Mesenchymal stem cell (in vitro differentiated cells and primary cell): Measurements from ENCODE around the gene ANKS1B.

Source experiments
- DNase-seq: peaks from one replicate; pipeline ENCODE4 v3.0.0-alpha.2; 2013
- H2AFZ ChIP-seq: one replicate; pipeline ENCODE4 v1.6.1; 2013; ENCODE audit warnings: low read depth, mild to moderate bottlenecking, control low read depth, inconsistent platforms, low read length, moderate library complexity
- H2AK5ac ChIP-seq: 2 replicates; pipeline ENCODE4 v1.6.1; 2013; ENCODE audit warnings: low read length, moderate library complexity, mild to moderate bottlenecking, inconsistent platforms; ENCODE audit not compliant: severe bottlenecking
- H2BK120ac ChIP-seq: one replicate; pipeline ENCODE4 v1.6.1; 2013; ENCODE audit warnings: low read depth, mild to moderate bottlenecking, inconsistent platforms, low read length, moderate library complexity
- H2BK12ac ChIP-seq, 2 experiments: one replicate each; pipeline ENCODE4 v1.6.1; 2013; ENCODE audit warnings: inconsistent platforms in 2 of 2, low read length in 2 of 2, mild to moderate bottlenecking in 2 of 2, moderate library complexity in 2 of 2, control low read depth in 1 of 2
- H2BK15ac ChIP-seq: one replicate; pipeline ENCODE4 v1.6.1; 2013; ENCODE audit warnings: mild to moderate bottlenecking, low read depth, inconsistent platforms; ENCODE audit not compliant: poor library complexity, severe bottlenecking
- H2BK5ac ChIP-seq: 2 replicates; pipeline ENCODE4 v1.6.1; 2013; ENCODE audit warnings: low read depth, mild to moderate bottlenecking, low read length, control low read depth, inconsistent platforms; ENCODE audit not compliant: poor library complexity, severe bottlenecking
- H3K14ac ChIP-seq, 2 experiments: one replicate each; pipeline ENCODE4 v1.6.1; 2013; ENCODE audit warnings: inconsistent platforms in 2 of 2, low read length in 2 of 2, control low read depth in 1 of 2, mild to moderate bottlenecking in 1 of 2, moderate library complexity in 1 of 2
- H3K18ac ChIP-seq, 2 experiments: one replicate each; pipeline ENCODE4 v1.6.1; 2013; ENCODE audit warnings: inconsistent platforms in 2 of 2, low read length in 2 of 2, control low read depth in 1 of 2, low read depth in 1 of 2, mild to moderate bottlenecking in 1 of 2
- H3K23ac ChIP-seq, 2 experiments: one replicate each; pipeline ENCODE4 v1.6.1; 2013; ENCODE audit warnings: inconsistent platforms in 2 of 2, low read length in 2 of 2, mild to moderate bottlenecking in 2 of 2, moderate library complexity in 2 of 2, control low read depth in 1 of 2
- H3K27ac ChIP-seq: 2 replicates; pipeline ENCODE4 v1.5.1; 2013; ENCODE audit warnings: mild to moderate bottlenecking, moderate library complexity, low read length, control low read depth, inconsistent platforms; ENCODE audit not compliant: poor library complexity, severe bottlenecking
- H3K27me3 ChIP-seq, 2 experiments: 2 replicates each; pipeline versions ENCODE4 v1.6.1 to v1.7.0; 2013; ENCODE audit warnings: low read length in 2 of 2, mild to moderate bottlenecking in 2 of 2, moderate library complexity in 2 of 2, control low read depth in 1 of 2, inconsistent platforms in 1 of 2; ENCODE audit not compliant: control insufficient read depth in 1 of 2, insufficient read depth in 1 of 2
- H3K36me3 ChIP-seq, 2 experiments: 2 replicates each; pipeline versions ENCODE4 v1.6.1 to v1.7.0; 2013; ENCODE audit warnings: low read length in 2 of 2, control low read depth in 1 of 2, inconsistent platforms in 1 of 2, low read depth in 1 of 2, mild to moderate bottlenecking in 1 of 2; ENCODE audit not compliant: insufficient read depth in 2 of 2, control insufficient read depth in 1 of 2
- H3K4ac ChIP-seq, 2 experiments: one replicate each; pipeline ENCODE4 v1.6.1; 2013; ENCODE audit warnings: inconsistent platforms in 2 of 2, low read length in 2 of 2, mild to moderate bottlenecking in 2 of 2, moderate library complexity in 2 of 2, control low read depth in 1 of 2, low read depth in 1 of 2
- H3K4me1 ChIP-seq: 2 replicates; pipeline ENCODE4 v1.6.1; 2013; ENCODE audit warnings: low read depth, low read length, control low read depth; ENCODE audit not compliant: control insufficient read depth, insufficient read depth
- H3K4me2 ChIP-seq: 2 replicates; pipeline ENCODE4 v1.6.1; 2013; ENCODE audit warnings: low read length, mild to moderate bottlenecking, inconsistent platforms; ENCODE audit not compliant: poor library complexity, severe bottlenecking
- H3K4me3 ChIP-seq, 2 experiments: 2 replicates each; pipeline versions ENCODE4 v1.5.1 to v1.7.0; 2013; ENCODE audit warnings: low read length in 2 of 2, mild to moderate bottlenecking in 2 of 2, control low read depth in 1 of 2, low read depth in 1 of 2; ENCODE audit not compliant: insufficient read depth in 1 of 2
- H3K79me1 ChIP-seq: replicated peaks from 2 replicates; pipeline ENCODE4 v1.6.1; 2013; ENCODE audit warnings: mild to moderate bottlenecking, control low read depth, low read length, inconsistent platforms; ENCODE audit not compliant: poor library complexity, severe bottlenecking
- H3K9ac ChIP-seq: 2 replicates; pipeline ENCODE4 v1.7.0; 2013; ENCODE audit warnings: mild to moderate bottlenecking, low read length, moderate library complexity
- H3K9me3 ChIP-seq: 2 replicates; pipeline ENCODE4 v1.7.0; 2013; ENCODE audit warnings: mild to moderate bottlenecking, low read length; ENCODE audit not compliant: control insufficient read depth
- H4K8ac ChIP-seq: one replicate; pipeline ENCODE4 v1.6.1; 2013; ENCODE audit warnings: inconsistent platforms, mild to moderate bottlenecking, low read length, moderate library complexity
- H4K91ac ChIP-seq: one replicate; pipeline ENCODE4 v1.6.1; 2013; ENCODE audit warnings: mild to moderate bottlenecking, low read length, inconsistent platforms
- WGBS: methylation state at CpG from one replicate; pipeline ENCODE4 v1.1.7; 2013; ENCODE audit warnings: mixed read lengths; 5-methylcytosine and 5-hydroxymethylcytosine counted together

Gene ANKS1B

GRCh38 chr12:99157946-99158345 is 826.8 kb downstream of the ANKS1B start:
- no peak overlapping the region for H3K14ac ChIP-seq
- H2BK5ac ChIP-seq = no peak overlapping the region
- no peaks in the 10 kb centered on the region for H3K79me1 ChIP-seq
- H3K4me2 ChIP-seq = no peak overlapping the region
- H2BK15ac ChIP-seq = no peak overlapping the region
- H3K23ac ChIP-seq = no peak overlapping the region
- no peaks in the 10 kb centered on the region for H3K36me3 ChIP-seq
- no peak overlapping the region for H2AK5ac ChIP-seq
- H3K27me3 ChIP-seq = no peaks in the 10 kb centered on the region
- H3K9ac ChIP-seq = no peak overlapping the region
- DNase-seq = no peak
- no peak overlapping the region for H4K91ac ChIP-seq
- no peaks in the 10 kb centered on the region for H3K4me1 ChIP-seq
- H3K4me3 ChIP-seq = no peak overlapping the region
- H2BK12ac ChIP-seq = no peak overlapping the region
- no peak overlapping the region for H4K8ac ChIP-seq
- no peak overlapping the region for H3K27ac ChIP-seq
- H3K9me3 ChIP-seq = peaks cover 13% of the 10 kb centered on the region
- H2AFZ ChIP-seq = no peak overlapping the region
- WGBS = 80% methylated on average over 1 of the region's 1 CpG
- no peak overlapping the region for H2BK120ac ChIP-seq
- H3K18ac ChIP-seq = no peak overlapping the region
- H3K4ac ChIP-seq = no peak overlapping the region

- no peak overlapping the region for H3K4ac ChIP-seq
- H2BK12ac ChIP-seq = no peak overlapping the region
- H3K4me3 ChIP-seq = no peak overlapping the region
- H2BK5ac ChIP-seq = no peak overlapping the region
- no peak overlapping the region for H3K9ac ChIP-seq
- no peaks in the 10 kb centered on the region for H3K36me3 ChIP-seq
- no peak for DNase-seq
- WGBS = 64% methylated on average over 4 of the region's 6 CpGs
- H4K91ac ChIP-seq = no peak overlapping the region
- no peak overlapping the region for H2AFZ ChIP-seq
- H4K8ac ChIP-seq = no peak overlapping the region
- H3K18ac ChIP-seq = no peak overlapping the region
- H2BK120ac ChIP-seq = no peak overlapping the region
- no peak overlapping the region for H3K4me2 ChIP-seq
- peaks cover 8% of the 10 kb centered on the region for H3K9me3 ChIP-seq
- no peak overlapping the region for H2BK15ac ChIP-seq
- H3K79me1 ChIP-seq = no peaks in the 10 kb centered on the region
- no peak overlapping the region for H3K27ac ChIP-seq
- H3K27me3 ChIP-seq = no peaks in the 10 kb centered on the region
- no peak overlapping the region for H2AK5ac ChIP-seq
- no peak overlapping the region for H3K14ac ChIP-seq
- H3K4me1 ChIP-seq = no peaks in the 10 kb centered on the region
- H3K23ac ChIP-seq = no peak overlapping the region
These were observed 829.8 kb downstream of the ANKS1B start for GRCh38 chr12:99154983-99155336.

GRCh38 chr12:99154216-99154982 is 830.3 kb downstream of the ANKS1B start:
- no peak overlapping the region for H3K4me3 ChIP-seq
- no peak overlapping the region for H2BK15ac ChIP-seq
- H3K27me3 ChIP-seq = no peaks in the 10 kb centered on the region
- H2BK5ac ChIP-seq = no peak overlapping the region
- H2AK5ac ChIP-seq = no peak overlapping the region
- no peak overlapping the region for H3K23ac ChIP-seq
- H3K4me2 ChIP-seq = no peak overlapping the region
- no peak for DNase-seq
- no peaks in the 10 kb centered on the region for H3K79me1 ChIP-seq
- no peak overlapping the region for H4K8ac ChIP-seq
- H2AFZ ChIP-seq = no peak overlapping the region
- no peak overlapping the region for H3K27ac ChIP-seq
- no peak overlapping the region for H3K14ac ChIP-seq
- no peak overlapping the region for H2BK120ac ChIP-seq
- no peak overlapping the region for H4K91ac ChIP-seq
- no peak overlapping the region for H2BK12ac ChIP-seq
- peaks cover 3% of the 10 kb centered on the region for H3K9me3 ChIP-seq
- WGBS = 81% methylated on average over 17 of the region's 17 CpGs
- no peaks in the 10 kb centered on the region for H3K4me1 ChIP-seq
- H3K36me3 ChIP-seq = no peaks in the 10 kb centered on the region
- H3K9ac ChIP-seq = no peak overlapping the region
- H3K18ac ChIP-seq = no peak overlapping the region
- no peak overlapping the region for H3K4ac ChIP-seq

GRCh38 chr12:99153293-99153692 is 831.4 kb downstream of the ANKS1B start:
- WGBS = 73% methylated on average over 2 of the region's 3 CpGs
- Histone ChIP-seq H2BK15ac (no peak overlapping the region), H2AFZ (no peak overlapping the region)

More at GRCh38 chr12:99153293-99153692, 831.4 kb downstream of the ANKS1B start:
- H3K23ac ChIP-seq = no peak overlapping the region
- no peak overlapping the region for H3K27ac ChIP-seq
- no peaks in the 10 kb centered on the region for H3K4me1 ChIP-seq
- no peak overlapping the region for H3K4ac ChIP-seq
- no peak overlapping the region for H2BK12ac ChIP-seq
- no peak overlapping the region for H3K9ac ChIP-seq
- H3K4me2 ChIP-seq = no peak overlapping the region
- no peak overlapping the region for H4K91ac ChIP-seq
- H3K18ac ChIP-seq = no peak overlapping the region
- H3K79me1 ChIP-seq = no peaks in the 10 kb centered on the region
- no peak overlapping the region for H2BK120ac ChIP-seq
- no peak overlapping the region for H3K4me3 ChIP-seq
- no peak overlapping the region for H2BK5ac ChIP-seq
- no peaks in the 10 kb centered on the region for H3K27me3 ChIP-seq
- no peak overlapping the region for H3K14ac ChIP-seq
- H3K9me3 ChIP-seq = no peaks in the 10 kb centered on the region
- no peak overlapping the region for H4K8ac ChIP-seq
- DNase-seq = no peak
- H2AK5ac ChIP-seq = no peak overlapping the region
- H3K36me3 ChIP-seq = no peaks in the 10 kb centered on the region
